Panc1 (cell line): ENCODE results near the gene MAP2K6. TPM values are rescaled to one million over a fixed set of nuclear protein-coding genes. Genes with fewer than 3 reads are reported as not detected.

Experiments used
- ATAC-seq: fragments of 200-7000 bp; cut with Tn5 transposase; 2 replicates; pipeline ENCODE4 v1.9.1; 2020; ENCODE audit warnings: mild to moderate bottlenecking, moderate library complexity
- BruUV-seq: library from RNA; stranded (reverse); fragments of 400-500 nt; replicated peaks from 2 replicates; lab custom pipeline; 2021; lab: Mats Ljungman, UMichigan
- CTCF ChIA-PET: fragments of 300-600 bp; sonication (Branson Sonifier 250); formaldehyde crosslinking; loops from one replicate; lab custom pipeline; 2022; ENCODE audit warnings: antibody characterized with exemption; lab: Charles Lee
- POLR2A ChIA-PET: fragments of 300-600 bp; sonication (Branson Sonifier 250); formaldehyde crosslinking; loops from one replicate; lab custom pipeline; 2022; ENCODE audit warnings: antibody characterized with exemption; lab: Charles Lee
- DNase-seq: peaks from one replicate; pipeline ENCODE4 v3.0.0-alpha.2; 2010; ENCODE audit warnings: low read depth, low spot score
- H3K27ac ChIP-seq: 2 replicates; pipeline ENCODE4 v1.5.1; 2011; ENCODE audit warnings: mild to moderate bottlenecking, low read length, inconsistent platforms
- H3K27me3 ChIP-seq: fragments of 200-500 bp; sonication (Bioruptor generic); 2 replicates; pipeline ENCODE4 v1.6.0; 2014; ENCODE audit warnings: low read length, inconsistent platforms; ENCODE audit not compliant: control insufficient read depth, insufficient read depth
- H3K36me3 ChIP-seq: fragments of 200-500 bp; sonication (Bioruptor generic); 2 replicates; pipeline ENCODE4 v1.5.1; 2014; ENCODE audit warnings: inconsistent platforms, mild to moderate bottlenecking, low read length, moderate library complexity; ENCODE audit not compliant: control insufficient read depth, insufficient read depth
- H3K4me1 ChIP-seq: 2 replicates; pipeline ENCODE4 v1.5.1; 2011; ENCODE audit warnings: inconsistent platforms, mild to moderate bottlenecking, low read length, moderate library complexity; ENCODE audit not compliant: control insufficient read depth, insufficient read depth
- H3K4me3 ChIP-seq, 2 experiments: 2 replicates each; pipeline ENCODE4 v1.5.1; 2011 to 2012; ENCODE audit warnings: low read depth in 2 of 2, low read length in 2 of 2, mild to moderate bottlenecking in 2 of 2, inconsistent platforms in 1 of 2, moderate library complexity in 1 of 2
- H3K9me3 ChIP-seq: fragments of 200-500 bp; sonication (Bioruptor generic); 2 replicates; pipeline ENCODE4 v1.5.1; 2014; ENCODE audit warnings: low read depth, mild to moderate bottlenecking, inconsistent platforms, low read length, moderate library complexity; ENCODE audit not compliant: control insufficient read depth, insufficient read depth
- CTCF ChIP-seq: fragments of 450-650 bp; IDR thresholded peaks from 2 replicates; pipeline ENCODE4 v1.5.1; 2017; ENCODE audit warnings: mild to moderate bottlenecking
- POLR2AphosphoS5 ChIP-seq: IDR thresholded peaks from 2 replicates; pipeline ENCODE4 v1.6.1; 2012; ENCODE audit warnings: mild to moderate bottlenecking, low read depth, low read length, moderate library complexity
- REST ChIP-seq, 2 experiments: IDR thresholded peaks; 2 replicates each; pipeline ENCODE4 v1.6.1; 2011 to 2012; ENCODE audit warnings: low read depth in 2 of 2, control low read depth in 1 of 2, low read length in 1 of 2, mild to moderate bottlenecking in 1 of 2, moderate library complexity in 1 of 2; ENCODE audit not compliant: insufficient read depth in 1 of 2
- SIN3A ChIP-seq: IDR thresholded peaks from 2 replicates; pipeline ENCODE4 v1.6.1; 2012; ENCODE audit warnings: low read depth, mild to moderate bottlenecking, low read length, moderate library complexity, borderline replicate concordance; ENCODE audit not compliant: insufficient read depth
- TCF7L2 ChIP-seq: IDR thresholded peaks from 2 replicates; pipeline ENCODE4 v1.6.1; 2011; ENCODE audit warnings: mild to moderate bottlenecking, low read depth, low read length, inconsistent platforms
- in situ Hi-C: cut with HindIII; loops from 2 replicates; pipeline ENCODE4 v1.10.0; 2016; ENCODE audit warnings: low sequenced_read_pairs, low pct_unique_long_range_greater_than_20kb
- intact Hi-C: fragments of 100-400 bp; cut with micrococcal nuclease; formaldehyde crosslinking; loops from one replicate; pipeline ENCODE4 v1.10.0; 2022; ENCODE audit not compliant: unreplicated experiment
- total RNA-seq: library from RNA; stranded (reverse); gene quantifications from one replicate; pipeline ENCODE4 v1.2.1, GENCODE V29; 2021; ENCODE audit not compliant: unreplicated experiment

The MAP2K6 gene
- total RNA-seq, 1 experiment from 2014 or later = 11.8 TPM

- CTCF ChIA-PET = no interaction called here
- POLR2A ChIA-PET = no interaction called here
- in situ Hi-C loops = no loop called here
These were observed 113.5 kb downstream of the MAP2K6 start for GRCh38 chr17:69528035-69528434.

GRCh38 chr17:69533481-69534234 lies 119.2 kb downstream of the MAP2K6 start:
- in situ Hi-C loops = no loop called here
- Histone ChIP-seq H3K36me3 (no peaks in the 10 kb centered on the region), H3K9me3 (no peaks in the 10 kb centered on the region), H3K27me3 (no peaks in the 10 kb centered on the region), H3K27ac (no peak overlapping the region), H3K4me1 (no peaks in the 10 kb centered on the region), H3K4me3 (no peak overlapping the region)
- no peak for DNase-seq
- POLR2A ChIA-PET = no interaction called here
- intact Hi-C loops = no loop called here
- no peak for ATAC-seq
- TF ChIP-seq CTCF (no peak), TCF7L2 (no peak), SIN3A (no peak), REST (IDR thresholded peaks at IDR 0.05; ENCODE audit: insufficient read depth in 1 of 2, low read depth in 2 of 2, low read length in 1 of 2) (no peak), POLR2AphosphoS5 (no peak)
- no TSS peak for BruUV-seq
- CTCF ChIA-PET = no interaction called here

More at GRCh38 chr17:69528035-69528434, 113.5 kb downstream of the MAP2K6 start:
- DNase-seq = no peak
- Histone ChIP-seq H3K9me3 (no peaks in the 10 kb centered on the region), H3K27me3 (no peaks in the 10 kb centered on the region), H3K4me3 (no peak overlapping the region), H3K4me1 (no peaks in the 10 kb centered on the region), H3K36me3 (no peaks in the 10 kb centered on the region; the same call in 1 of the 2 replicates), H3K27ac (no peak overlapping the region)
- intact Hi-C loops = loop anchor here (5.0 kb wide), 2 partner anchors 614 to 1099 kb away; no protein-coding TSS in a partner anchor
- ATAC-seq = no peak
- BruUV-seq = no TSS peak
- TF ChIP-seq TCF7L2 (no peak), POLR2AphosphoS5 (no peak), CTCF (no peak), SIN3A (no peak), REST (IDR thresholded peaks at IDR 0.05; ENCODE audit: insufficient read depth in 1 of 2, low read depth in 2 of 2, low read length in 1 of 2) (no peak)
